Activated T-cell treated with anti-CD3 and anti-CD28 coated beads, Interleukin-2, amount 50 U/mL, for 24 hours (primary cell): Measurements from ENCODE around the gene CHST15.
A peak's percentile ranks its signal among the peaks of the same experiment; 100 is the strongest.

Experiments used
- DNase-seq: peaks from one replicate; pipeline ENCODE4 v3.0.0-alpha.2; 2020
- H3K27ac Mint-ChIP-seq: 2 replicates; pipeline ENCODE4 v1.8.0; 2020; ENCODE audit warnings: mild to moderate bottlenecking, mixed read lengths
- H3K27me3 Mint-ChIP-seq: 2 replicates; pipeline ENCODE4 v1.8.0; 2020; ENCODE audit warnings: mixed read lengths
- H3K36me3 Mint-ChIP-seq: 2 replicates; pipeline ENCODE4 v1.8.0; 2020; ENCODE audit warnings: low read depth, mixed read lengths
- H3K4me1 Mint-ChIP-seq: 2 replicates; pipeline ENCODE4 v1.8.0; 2020; ENCODE audit warnings: low read depth, mixed read lengths
- H3K4me3 Mint-ChIP-seq: 2 replicates; pipeline ENCODE4 v1.8.0; 2020; ENCODE audit warnings: mild to moderate bottlenecking, moderate library complexity, mixed read lengths
- H3K9me3 Mint-ChIP-seq: 2 replicates; pipeline ENCODE4 v1.8.0; 2020; ENCODE audit warnings: mixed read lengths

The CHST15 gene

GRCh38 chr10:124074501-124075109, 18.8 kb downstream of the CHST15 start:
- H3K4me3 Mint-ChIP-seq, result no peak overlapping the region
- no peaks in the 10 kb centered on the region for H3K36me3 Mint-ChIP-seq
- H3K4me1 Mint-ChIP-seq, result peaks cover 10% of the 10 kb centered on the region
- peaks cover 3% of the 10 kb centered on the region for H3K27me3 Mint-ChIP-seq
- H3K9me3 Mint-ChIP-seq, result no peaks in the 10 kb centered on the region
- no peak for DNase-seq
- H3K27ac Mint-ChIP-seq, result no peak overlapping the region

GRCh38 chr10:124073978-124074377, 19.4 kb downstream of the CHST15 start:
- no peak for DNase-seq
- Mint-ChIP-seq H3K4me1 (peaks cover 10% of the 10 kb centered on the region), H3K9me3 (no peaks in the 10 kb centered on the region), H3K36me3 (no peaks in the 10 kb centered on the region), H3K4me3 (no peak overlapping the region), H3K27me3 (peaks cover 4% of the 10 kb centered on the region), H3K27ac (no peak overlapping the region)

- no peak for DNase-seq
- Mint-ChIP-seq H3K36me3 (no peaks in the 10 kb centered on the region), H3K4me3 (no peak overlapping the region), H3K9me3 (no peaks in the 10 kb centered on the region), H3K4me1 (peaks cover 10% of the 10 kb centered on the region), H3K27me3 (peaks cover 7% of the 10 kb centered on the region), H3K27ac (no peak overlapping the region)
Observed at GRCh38 chr10:124072541-124072940, 20.9 kb downstream of the CHST15 start.

- H3K36me3 Mint-ChIP-seq, result no peaks in the 10 kb centered on the region
- H3K27ac Mint-ChIP-seq, result no peak overlapping the region
- H3K4me1 Mint-ChIP-seq, result peaks cover 10% of the 10 kb centered on the region
- H3K9me3 Mint-ChIP-seq, result no peaks in the 10 kb centered on the region
- DNase-seq, result no peak
- H3K27me3 Mint-ChIP-seq, result peaks cover 7% of the 10 kb centered on the region
- no peak overlapping the region for H3K4me3 Mint-ChIP-seq
Observed at GRCh38 chr10:124072106-124072505, 21.3 kb downstream of the CHST15 start.

- peaks cover 18% of the 10 kb centered on the region for H3K4me1 Mint-ChIP-seq
- H3K9me3 Mint-ChIP-seq, result no peaks in the 10 kb centered on the region
- no peak overlapping the region for H3K27ac Mint-ChIP-seq
- H3K4me3 Mint-ChIP-seq, result no peak overlapping the region
- no peaks in the 10 kb centered on the region for H3K36me3 Mint-ChIP-seq
- DNase-seq, result no peak
- H3K27me3 Mint-ChIP-seq, result peaks cover 7% of the 10 kb centered on the region
Observed at GRCh38 chr10:124071141-124071540, 22.3 kb downstream of the CHST15 start.

- Mint-ChIP-seq H3K4me1 (peaks cover 22% of the 10 kb centered on the region), H3K27me3 (peaks cover 7% of the 10 kb centered on the region), H3K27ac (no peak overlapping the region), H3K4me3 (no peak overlapping the region), H3K36me3 (no peaks in the 10 kb centered on the region), H3K9me3 (no peaks in the 10 kb centered on the region)
- DNase-seq, result no peak
Observed at GRCh38 chr10:124070666-124071065, 22.7 kb downstream of the CHST15 start.

GRCh38 chr10:124069341-124070264, 23.8 kb downstream of the CHST15 start:
- Mint-ChIP-seq H3K36me3 (no peaks in the 10 kb centered on the region), H3K4me3 (no peak overlapping the region), H3K27me3 (peaks cover 6% of the 10 kb centered on the region), H3K4me1 (peaks cover 25% of the 10 kb centered on the region), H3K27ac (no peak overlapping the region), H3K9me3 (no peaks in the 10 kb centered on the region)
- DNase-seq, result no peak

- Mint-ChIP-seq H3K36me3 (no peaks in the 10 kb centered on the region), H3K4me1 (peaks cover 27% of the 10 kb centered on the region)
- no peak for DNase-seq
Observed at GRCh38 chr10:124068929-124069328, 24.5 kb downstream of the CHST15 start.

GRCh38 chr10:124067825-124068400, 25.5 kb downstream of the CHST15 start:
- Mint-ChIP-seq H3K4me3 (no peak overlapping the region), H3K27me3 (peaks cover 6% of the 10 kb centered on the region), H3K27ac (no peak overlapping the region), H3K36me3 (no peaks in the 10 kb centered on the region), H3K9me3 (no peaks in the 10 kb centered on the region), H3K4me1 (peaks cover 34% of the 10 kb centered on the region)
- no peak for DNase-seq

More at GRCh38 chr10:124068929-124069328, 24.5 kb downstream of the CHST15 start:
- no peak overlapping the region for H3K27ac Mint-ChIP-seq
- no peaks in the 10 kb centered on the region for H3K9me3 Mint-ChIP-seq
- no peak overlapping the region for H3K4me3 Mint-ChIP-seq
- H3K27me3 Mint-ChIP-seq, result peaks cover 6% of the 10 kb centered on the region

- H3K27me3 Mint-ChIP-seq, result peaks cover 6% of the 10 kb centered on the region
- no peak overlapping the region for H3K27ac Mint-ChIP-seq
- peaks cover 34% of the 10 kb centered on the region for H3K4me1 Mint-ChIP-seq
- no peaks in the 10 kb centered on the region for H3K36me3 Mint-ChIP-seq
- no peak for DNase-seq
- no peak overlapping the region for H3K4me3 Mint-ChIP-seq
- H3K9me3 Mint-ChIP-seq, result no peaks in the 10 kb centered on the region
Observed at GRCh38 chr10:124066781-124067714, 26.4 kb downstream of the CHST15 start.

- Mint-ChIP-seq H3K4me3 (no peak overlapping the region), H3K27ac (no peak overlapping the region), H3K4me1 (peaks cover 34% of the 10 kb centered on the region), H3K27me3 (peaks cover 6% of the 10 kb centered on the region), H3K9me3 (no peaks in the 10 kb centered on the region), H3K36me3 (no peaks in the 10 kb centered on the region)
- DNase-seq, result no peak
Observed at GRCh38 chr10:124066126-124066700, 27.2 kb downstream of the CHST15 start.

GRCh38 chr10:124065382-124066125, 27.8 kb downstream of the CHST15 start:
- Mint-ChIP-seq H3K4me3 (no peak overlapping the region), H3K36me3 (no peaks in the 10 kb centered on the region), H3K27me3 (peaks cover 6% of the 10 kb centered on the region), H3K4me1 (peaks cover 34% of the 10 kb centered on the region), H3K27ac (no peak overlapping the region), H3K9me3 (no peaks in the 10 kb centered on the region)
- no peak for DNase-seq

- DNase-seq, result no peak
- Mint-ChIP-seq H3K27ac (peak overlapping the region; percentile 81), H3K4me1 (peaks cover 34% of the 10 kb centered on the region)
Observed at GRCh38 chr10:124064676-124065075, 28.7 kb downstream of the CHST15 start.

More at GRCh38 chr10:124064676-124065075, 28.7 kb downstream of the CHST15 start:
- Mint-ChIP-seq H3K27me3 (peaks cover 6% of the 10 kb centered on the region), H3K4me3 (peak overlapping the region; percentile 53), H3K9me3 (no peaks in the 10 kb centered on the region), H3K36me3 (no peaks in the 10 kb centered on the region)
